OCI-LY7 (cell line): ENCODE measurements around the gene GEMIN5. TPM values are rescaled to one million over a fixed set of nuclear protein-coding genes. Genes with fewer than 3 reads are reported as not detected.

ENCODE experiments used
- BruUV-seq: library from RNA; stranded (reverse); fragments of 400-500 nt; replicated peaks from 2 replicates; lab custom pipeline; 2021; lab: Mats Ljungman, UMichigan
- CTCF ChIA-PET: fragments of 300-600 bp; sonication (Branson Sonifier 250); formaldehyde crosslinking; loops from one replicate; lab custom pipeline; 2022; ENCODE audit warnings: antibody characterized with exemption; ENCODE audit not compliant: unreplicated experiment; lab: Charles Lee
- POLR2A ChIA-PET: fragments of 300-600 bp; sonication (Branson Sonifier 250); formaldehyde crosslinking; loops from one replicate; lab custom pipeline; 2022; ENCODE audit warnings: antibody characterized with exemption; lab: Charles Lee
- DNase-seq: peaks from one replicate; pipeline ENCODE4 v3.0.0-alpha.2; 2015; ENCODE audit warnings: low spot score
- H2AFZ ChIP-seq: fragments of 200-600 bp; sonication (generic), shearing (Covaris generic); 2 replicates; pipeline ENCODE4 v1.6.1; 2014; ENCODE audit warnings: mild to moderate bottlenecking, antibody characterized with exemption, low read length, moderate library complexity
- H3K27ac ChIP-seq: fragments of 200-600 bp; sonication (generic); 2 replicates; pipeline ENCODE4 v1.5.1; 2014; ENCODE audit warnings: mixed run types, low read depth, mild to moderate bottlenecking, moderate library complexity, low read length, inconsistent platforms; ENCODE audit not compliant: poor library complexity, severe bottlenecking
- H3K36me3 ChIP-seq: fragments of 200-600 bp; sonication (generic); 2 replicates; pipeline ENCODE4 v1.6.1; 2014; ENCODE audit warnings: mild to moderate bottlenecking, antibody characterized with exemption, low read length, moderate library complexity, mixed read lengths; ENCODE audit not compliant: insufficient read depth
- H3K4me1 ChIP-seq: fragments of 200-600 bp; sonication (generic); 2 replicates; pipeline ENCODE4 v1.5.1; 2014; ENCODE audit warnings: mild to moderate bottlenecking, low read length; ENCODE audit not compliant: insufficient read depth, poor library complexity, severe bottlenecking
- H3K4me2 ChIP-seq: fragments of 200-600 bp; sonication (generic); 2 replicates; pipeline ENCODE4 v1.6.1; 2014; ENCODE audit warnings: mild to moderate bottlenecking, low read length
- H3K4me3 ChIP-seq: fragments of 200-600 bp; sonication (generic); 2 replicates; pipeline ENCODE4 v1.5.1; 2014; ENCODE audit warnings: mild to moderate bottlenecking, low read depth, low read length; ENCODE audit not compliant: poor library complexity, severe bottlenecking
- H3K79me2 ChIP-seq: fragments of 200-600 bp; sonication (generic); 2 replicates; pipeline ENCODE4 v1.6.1; 2016; ENCODE audit warnings: low read depth, mild to moderate bottlenecking, low read length, moderate library complexity, mixed read lengths; ENCODE audit not compliant: insufficient read depth
- H3K9me2 ChIP-seq: fragments of 200-600 bp; sonication (generic); 2 replicates; pipeline ENCODE4 v1.6.1; 2016; ENCODE audit warnings: mild to moderate bottlenecking, low read length, mixed read lengths; ENCODE audit not compliant: insufficient read depth
- H3K9me3 ChIP-seq: fragments of 200-600 bp; sonication (generic); 2 replicates; pipeline ENCODE4 v1.6.1; 2014; ENCODE audit warnings: mild to moderate bottlenecking, mixed run types, low read length, mixed read lengths
- H4K20me1 ChIP-seq: fragments of 200-600 bp; sonication (generic); 2 replicates; pipeline ENCODE4 v1.6.1; 2014; ENCODE audit warnings: mild to moderate bottlenecking, antibody characterized with exemption, low read length, moderate library complexity, mixed read lengths; ENCODE audit not compliant: insufficient read depth
- CTCF ChIP-seq: fragments of 200-600 bp; sonication (generic); conservative IDR thresholded peaks from 2 replicates; pipeline ENCODE4 v1.5.1; 2014; ENCODE audit warnings: mild to moderate bottlenecking, antibody characterized with exemption, low read length, moderate library complexity, mixed read lengths
- EZH2phosphoT487 ChIP-seq: fragments of 200-600 bp; sonication (generic); IDR thresholded peaks from 2 replicates; pipeline ENCODE4 v1.6.1; 2018; ENCODE audit warnings: low read depth, borderline replicate concordance, mild to moderate bottlenecking, mixed run types, antibody characterized with exemption, low read length, moderate library complexity, mixed read lengths
- intact Hi-C: fragments of 100-400 bp; cut with micrococcal nuclease; formaldehyde crosslinking; loops from one replicate; pipeline ENCODE4 v1.10.0; 2022; ENCODE audit not compliant: unreplicated experiment
- total RNA-seq, 2 experiments: library from RNA; depleted of rRNA in 1 of 2; stranded (reverse); fragments of >200 nt in 1 of 2; shearing (Covaris generic) in 1 of 2; gene quantifications; 2 replicates each; pipeline ENCODE4 v1.2.3, GENCODE V29; 2014 to 2022

Gene GEMIN5
- total RNA-seq, 2 experiments from 2014 or later: 17.9 to 25.6 TPM

DNA sequence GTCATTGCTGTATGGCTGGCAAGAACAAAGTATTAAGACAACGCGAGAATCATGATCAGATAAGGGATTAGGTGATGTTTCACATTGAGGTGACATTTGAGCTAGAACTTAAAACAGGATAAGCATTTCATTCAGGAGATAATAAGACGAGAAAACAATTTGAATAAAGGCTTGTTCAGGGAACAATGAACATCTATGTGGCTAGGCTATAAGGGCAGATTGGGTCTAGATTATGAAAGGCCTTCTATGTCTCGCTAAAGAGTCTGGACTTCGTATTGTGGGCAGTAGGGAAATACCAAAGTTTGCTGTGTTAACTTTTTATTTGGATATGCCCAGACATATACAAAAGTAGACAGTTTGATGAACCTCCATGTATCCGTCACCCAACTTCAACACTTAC, 9.8 kb upstream of the GEMIN5 start:
- CTCF ChIA-PET: no interaction called here
- H2AFZ ChIP-seq: no peak overlapping the region
- H3K4me2 ChIP-seq: no peak overlapping the region
- no peaks in the 10 kb centered on the region for H3K9me2 ChIP-seq
- TF ChIP-seq EZH2phosphoT487 (no peak), CTCF (no peak)
- peaks cover 17% of the 10 kb centered on the region for H4K20me1 ChIP-seq
- no peaks in the 10 kb centered on the region for H3K9me3 ChIP-seq
- no peak for DNase-seq
- peaks cover 82% of the 10 kb centered on the region for H3K79me2 ChIP-seq
- BruUV-seq: no TSS peak
- peaks cover 12% of the 10 kb centered on the region for H3K4me1 ChIP-seq
- POLR2A ChIA-PET: no interaction called here
- no peak overlapping the region for H3K4me3 ChIP-seq
- peaks cover 77% of the 10 kb centered on the region for H3K36me3 ChIP-seq
- intact Hi-C loops: no loop called here
- H3K27ac ChIP-seq: no peak overlapping the region

DNA sequence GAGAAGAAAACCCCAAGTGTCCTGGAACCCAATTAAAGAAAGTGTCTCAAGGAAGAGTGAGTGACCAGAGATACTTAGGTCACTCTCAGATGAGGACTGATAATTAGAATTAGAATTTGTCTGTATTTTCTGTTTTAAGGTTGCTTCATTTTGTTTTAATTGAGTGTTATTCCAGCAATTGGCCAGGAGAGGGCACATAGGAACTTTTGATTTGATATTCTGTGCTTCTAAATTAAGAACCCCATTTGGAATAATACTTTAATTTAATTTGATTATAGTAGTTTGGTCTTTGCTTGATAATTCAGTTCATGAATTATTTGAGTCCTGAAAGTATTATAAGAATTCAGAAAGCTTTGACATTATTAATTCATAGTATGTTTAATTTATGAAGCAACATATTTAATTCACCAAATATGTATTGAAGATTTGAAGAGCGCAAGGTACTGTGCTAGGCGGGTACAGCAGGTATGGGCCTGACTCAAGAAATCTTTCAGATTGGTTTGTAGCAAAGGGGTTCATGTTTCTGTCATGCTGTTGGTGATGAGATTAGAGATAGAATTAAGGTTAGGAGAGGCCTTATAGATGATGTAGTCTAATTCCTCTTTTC, 7.8 kb upstream of the GEMIN5 start:
- Histone ChIP-seq H3K4me3 (no peak overlapping the region), H3K4me2 (peak overlapping the region; percentile 18; the same call in 1 of the 2 replicates), H2AFZ (no peak overlapping the region), H4K20me1 (peaks cover 22% of the 10 kb centered on the region), H3K9me3 (no peaks in the 10 kb centered on the region), H3K9me2 (no peaks in the 10 kb centered on the region), H3K79me2 (peaks cover 94% of the 10 kb centered on the region), H3K4me1 (peaks cover 18% of the 10 kb centered on the region), H3K36me3 (peaks cover 60% of the 10 kb centered on the region), H3K27ac (no peak overlapping the region)
- TF ChIP-seq EZH2phosphoT487 (no peak), CTCF (peak; percentile 87)
- CTCF ChIA-PET: no interaction called here
- POLR2A ChIA-PET: interaction anchor here (0.7 kb wide), 1 partner anchor 291 kb away, joined by 3 read pairs; no protein-coding TSS in a partner anchor
- no TSS peak for BruUV-seq
- intact Hi-C loops: no loop called here
- peak; percentile 36 for DNase-seq

DNA sequence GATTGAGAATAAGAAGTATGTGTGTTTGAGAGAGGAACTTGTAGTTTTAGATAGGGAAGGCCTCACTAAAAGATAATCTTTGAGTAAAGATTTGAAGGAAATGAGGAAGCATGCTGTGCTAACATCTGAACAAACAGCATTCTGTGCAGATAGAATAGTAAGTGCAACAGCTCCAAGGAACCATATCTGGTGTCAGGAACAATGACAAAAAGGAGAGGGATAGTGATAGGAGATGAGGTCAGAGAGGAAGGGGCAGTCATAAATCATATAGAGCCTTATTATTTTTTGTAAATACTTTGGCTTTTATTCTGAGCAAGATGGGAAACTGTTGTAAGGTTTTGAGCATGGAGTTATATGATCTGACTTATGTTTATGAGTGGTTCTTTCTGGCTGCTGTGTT, 6.7 kb upstream of the GEMIN5 start:
- Histone ChIP-seq H3K4me1 (peaks cover 27% of the 10 kb centered on the region), H4K20me1 (peaks cover 22% of the 10 kb centered on the region), H3K9me2 (no peaks in the 10 kb centered on the region), H3K4me2 (peak overlapping the region; percentile 18; the same call in 1 of the 2 replicates), H3K36me3 (peaks cover 51% of the 10 kb centered on the region), H3K9me3 (no peaks in the 10 kb centered on the region), H2AFZ (no peak overlapping the region), H3K79me2 (peaks cover 85% of the 10 kb centered on the region), H3K27ac (no peak overlapping the region), H3K4me3 (no peak overlapping the region)
- intact Hi-C loops: loop anchor here (5.0 kb wide), 1 partner anchor 497 kb away; the partner anchor contains the start of gene SAP30L
- TF ChIP-seq CTCF (no peak), EZH2phosphoT487 (no peak)
- no TSS peak for BruUV-seq
- CTCF ChIA-PET: no interaction called here
- POLR2A ChIA-PET: no interaction called here
- DNase-seq: no peak
